GM12875 (cell line): ENCODE measurements around the gene BANF2.

Experiments used
- H3K4me3 ChIP-seq: one replicate; pipeline ENCODE4 v1.5.1; 2011; ENCODE audit warnings: low read depth, low read length, control low read depth
- CTCF ChIP-seq: IDR thresholded peaks from 2 replicates; pipeline ENCODE4 v1.5.1; 2011; ENCODE audit warnings: low read depth, mild to moderate bottlenecking, control low read depth, inconsistent platforms, low read length, moderate library complexity, borderline replicate concordance; ENCODE audit not compliant: insufficient read depth

The BANF2 gene

GRCh38 chr20:17757496-17757895, 57.7 kb downstream of the BANF2 start:
- H3K4me3 ChIP-seq, result no peak overlapping the region
- TF ChIP-seq CTCF, result no peak

- H3K4me3 ChIP-seq, result no peak overlapping the region
- TF ChIP-seq CTCF, result no peak
These were observed 58.2 kb downstream of the BANF2 start for GRCh38 chr20:17758010-17758409.

GRCh38 chr20:17758512-17758911, 58.7 kb downstream of the BANF2 start:
- no peak overlapping the region for H3K4me3 ChIP-seq
- TF ChIP-seq CTCF, result no peak

- no peak overlapping the region for H3K4me3 ChIP-seq
- no peak for TF ChIP-seq CTCF
These were observed 59.7 kb downstream of the BANF2 start for GRCh38 chr20:17759449-17759848.

GRCh38 chr20:17761604-17762003, 61.8 kb downstream of the BANF2 start:
- no peak for TF ChIP-seq CTCF
- no peak overlapping the region for H3K4me3 ChIP-seq

GRCh38 chr20:17762243-17762872, 62.6 kb downstream of the BANF2 start:
- H3K4me3 ChIP-seq, result no peak overlapping the region
- no peak for TF ChIP-seq CTCF

- no peak overlapping the region for H3K4me3 ChIP-seq
- no peak for TF ChIP-seq CTCF
These were observed 63.2 kb downstream of the BANF2 start for GRCh38 chr20:17762873-17763557.
